ENCODE measurements around the gene CRHR2. TPM values are rescaled to one million over a fixed set of nuclear protein-coding genes. Genes with fewer than 3 reads are reported as not detected.

CRHR2 gene
- total RNA-seq, 1 experiment from 2014 or later, result 0.22 TPM

DNA sequence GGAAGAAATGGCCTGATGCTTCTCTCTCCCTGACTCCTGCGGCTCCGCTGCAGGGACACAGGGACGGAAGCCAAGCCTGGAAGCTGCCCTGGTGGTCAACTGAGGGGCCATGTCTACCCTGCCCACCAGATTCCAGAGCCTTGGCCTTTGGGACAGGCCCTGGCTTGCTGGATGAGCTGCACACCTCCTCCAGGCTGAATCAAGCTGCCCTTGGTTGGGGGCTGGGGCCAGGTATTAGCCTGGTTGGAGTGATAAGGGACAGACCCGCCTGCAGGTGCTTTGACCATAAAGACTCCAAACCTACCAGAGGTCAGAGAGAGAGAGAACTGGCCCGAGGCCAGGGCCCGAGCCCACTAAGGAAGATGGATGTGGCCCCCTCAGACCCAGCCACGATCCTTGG is 30.1 kb downstream of the CRHR2 start (continued):
- TF ChIP-seq HMGXB4 (CRISPR knock-in tag; IDR thresholded peaks at IDR 0.05), result no peak
- no peak for TF ChIP-seq ATF3 (CRISPR knock-in tag; conservative IDR thresholded peaks at IDR 0.05)
- TF ChIP-seq, protein P1, sequence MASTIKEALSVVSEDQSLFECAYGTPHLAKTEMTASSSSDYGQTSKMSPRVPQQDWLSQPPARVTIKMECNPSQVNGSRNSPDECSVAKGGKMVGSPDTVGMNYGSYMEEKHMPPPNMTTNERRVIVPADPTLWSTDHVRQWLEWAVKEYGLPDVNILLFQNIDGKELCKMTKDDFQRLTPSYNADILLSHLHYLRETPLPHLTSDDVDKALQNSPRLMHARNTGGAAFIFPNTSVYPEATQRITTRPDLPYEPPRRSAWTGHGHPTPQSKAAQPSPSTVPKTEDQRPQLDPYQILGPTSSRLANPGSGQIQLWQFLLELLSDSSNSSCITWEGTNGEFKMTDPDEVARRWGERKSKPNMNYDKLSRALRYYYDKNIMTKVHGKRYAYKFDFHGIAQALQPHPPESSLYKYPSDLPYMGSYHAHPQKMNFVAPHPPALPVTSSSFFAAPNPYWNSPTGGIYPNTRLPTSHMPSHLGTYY (CRISPR knock-in tag; IDR thresholded peaks at IDR 0.05), result no peak
- TF ChIP-seq, protein P2, sequence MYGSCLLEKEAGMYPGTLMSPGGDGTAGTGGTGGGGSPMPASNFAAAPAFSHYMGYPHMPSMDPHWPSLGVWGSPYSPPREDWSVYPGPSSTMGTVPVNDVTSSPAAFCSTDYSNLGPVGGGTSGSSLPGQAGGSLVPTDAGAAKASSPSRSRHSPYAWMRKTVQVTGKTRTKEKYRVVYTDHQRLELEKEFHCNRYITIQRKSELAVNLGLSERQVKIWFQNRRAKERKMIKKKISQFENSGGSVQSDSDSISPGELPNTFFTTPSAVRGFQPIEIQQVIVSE (CRISPR knock-in tag; IDR thresholded peaks at IDR 0.05; ENCODE audit: borderline replicate concordance), result no peak
- TF ChIP-seq, protein P3, sequence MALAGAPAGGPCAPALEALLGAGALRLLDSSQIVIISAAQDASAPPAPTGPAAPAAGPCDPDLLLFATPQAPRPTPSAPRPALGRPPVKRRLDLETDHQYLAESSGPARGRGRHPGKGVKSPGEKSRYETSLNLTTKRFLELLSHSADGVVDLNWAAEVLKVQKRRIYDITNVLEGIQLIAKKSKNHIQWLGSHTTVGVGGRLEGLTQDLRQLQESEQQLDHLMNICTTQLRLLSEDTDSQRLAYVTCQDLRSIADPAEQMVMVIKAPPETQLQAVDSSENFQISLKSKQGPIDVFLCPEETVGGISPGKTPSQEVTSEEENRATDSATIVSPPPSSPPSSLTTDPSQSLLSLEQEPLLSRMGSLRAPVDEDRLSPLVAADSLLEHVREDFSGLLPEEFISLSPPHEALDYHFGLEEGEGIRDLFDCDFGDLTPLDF (CRISPR knock-in tag; IDR thresholded peaks at IDR 0.05), result no peak
- TF ChIP-seq GTF2I (CRISPR knock-in tag; conservative IDR thresholded peaks at IDR 0.05), result no peak
- TF ChIP-seq, protein P4, sequence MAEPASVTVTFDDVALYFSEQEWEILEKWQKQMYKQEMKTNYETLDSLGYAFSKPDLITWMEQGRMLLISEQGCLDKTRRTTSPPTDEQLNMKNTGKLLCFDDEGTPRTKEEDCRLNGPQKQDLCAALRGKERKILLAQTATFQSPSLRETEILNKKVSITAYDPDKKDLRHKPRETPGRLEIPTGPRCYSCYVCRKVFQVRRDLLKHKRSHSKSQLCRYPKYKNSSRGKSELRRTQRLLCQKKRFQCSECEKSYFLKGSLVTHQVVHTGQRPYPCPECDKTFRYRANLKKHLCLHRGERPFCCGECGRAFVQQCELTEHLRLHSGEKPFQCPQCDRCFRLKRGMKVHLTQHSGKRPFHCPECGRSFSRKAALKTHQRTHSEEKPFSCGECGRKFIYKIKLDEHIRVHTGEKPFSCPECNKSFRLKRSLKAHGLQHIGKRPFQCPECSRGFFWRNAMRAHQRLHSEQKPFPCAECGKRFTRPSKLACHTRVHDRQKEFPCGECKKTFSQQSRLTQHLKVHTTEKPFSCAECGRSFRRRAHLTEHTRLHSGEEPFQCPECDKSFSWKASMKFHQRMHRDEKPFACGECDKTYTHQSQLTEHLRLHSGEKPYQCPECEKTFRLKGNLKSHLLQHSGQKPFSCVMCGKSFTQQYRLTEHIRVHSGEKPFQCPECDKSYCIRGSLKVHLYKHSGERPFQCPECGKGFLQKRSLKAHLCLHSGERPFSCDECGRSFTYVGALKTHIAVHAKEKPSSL (CRISPR knock-in tag; conservative IDR thresholded peaks at IDR 0.05), result no peak
- TF ChIP-seq NFE2L1 (CRISPR knock-in tag; IDR thresholded peaks at IDR 0.05), result no peak
- no peak for TF ChIP-seq TP53 (CRISPR knock-in tag; IDR thresholded peaks at IDR 0.05)
- no peak for TF ChIP-seq HMGA2 (CRISPR knock-in tag; IDR thresholded peaks at IDR 0.05)
- TF ChIP-seq, protein P5, sequence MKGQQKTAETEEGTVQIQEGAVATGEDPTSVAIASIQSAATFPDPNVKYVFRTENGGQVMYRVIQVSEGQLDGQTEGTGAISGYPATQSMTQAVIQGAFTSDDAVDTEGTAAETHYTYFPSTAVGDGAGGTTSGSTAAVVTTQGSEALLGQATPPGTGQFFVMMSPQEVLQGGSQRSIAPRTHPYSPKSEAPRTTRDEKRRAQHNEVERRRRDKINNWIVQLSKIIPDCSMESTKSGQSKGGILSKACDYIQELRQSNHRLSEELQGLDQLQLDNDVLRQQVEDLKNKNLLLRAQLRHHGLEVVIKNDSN (CRISPR knock-in tag; IDR thresholded peaks at IDR 0.05), result no peak
- TF ChIP-seq ZNF138 (CRISPR knock-in tag; conservative IDR thresholded peaks at IDR 0.05), result no peak
- TF ChIP-seq IRF1 (CRISPR knock-in tag; IDR thresholded peaks at IDR 0.05), result no peak

GRCh38 chr7:30650421-30650808 is 31.8 kb downstream of the CRHR2 start:
- ChIA-PET CTCF (interaction anchor here (1.1 to 2.1 kb wide), 3 partner anchors 32 to 141 kb away, joined by 6 to 7 read pairs (median 6); partner anchors contain the start of gene CRHR2), POLR2A (no interaction called here)
- H3K27ac Mint-ChIP-seq, result no peak overlapping the region
- H3K4me1 Mint-ChIP-seq, result peaks cover 11% of the 10 kb centered on the region
- no peaks in the 10 kb centered on the region for H3K9me3 Mint-ChIP-seq
- no peaks in the 10 kb centered on the region for H3K27me3 Mint-ChIP-seq (ENCODE audit: low read depth)
- DNase-seq (ENCODE audit: low spot score) (no peak), ATAC-seq (peak; percentile 26; the same call in 1 of the 2 replicates)
- H3K36me3 Mint-ChIP-seq, result peaks cover 3% of the 10 kb centered on the region
- H3K4me3 Mint-ChIP-seq, result no peak overlapping the region
- TF ChIP-seq, protein P6, sequence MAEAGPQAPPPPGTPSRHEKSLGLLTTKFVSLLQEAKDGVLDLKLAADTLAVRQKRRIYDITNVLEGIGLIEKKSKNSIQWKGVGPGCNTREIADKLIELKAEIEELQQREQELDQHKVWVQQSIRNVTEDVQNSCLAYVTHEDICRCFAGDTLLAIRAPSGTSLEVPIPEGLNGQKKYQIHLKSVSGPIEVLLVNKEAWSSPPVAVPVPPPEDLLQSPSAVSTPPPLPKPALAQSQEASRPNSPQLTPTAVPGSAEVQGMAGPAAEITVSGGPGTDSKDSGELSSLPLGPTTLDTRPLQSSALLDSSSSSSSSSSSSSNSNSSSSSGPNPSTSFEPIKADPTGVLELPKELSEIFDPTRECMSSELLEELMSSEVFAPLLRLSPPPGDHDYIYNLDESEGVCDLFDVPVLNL (CRISPR knock-in tag; IDR thresholded peaks at IDR 0.05; ENCODE audit: borderline replicate concordance, low read depth), result no peak
- TF ChIP-seq NR3C1 (CRISPR knock-in tag; conservative IDR thresholded peaks at IDR 0.05; ENCODE audit: low read depth), result no peak
- no peak for TF ChIP-seq ETV6 (CRISPR knock-in tag; IDR thresholded peaks at IDR 0.05)
- TF ChIP-seq FOXJ3 (CRISPR knock-in tag; IDR thresholded peaks at IDR 0.05; ENCODE audit: borderline replicate concordance), result no peak
- no peak for TF ChIP-seq NFE2L1 (CRISPR knock-in tag; IDR thresholded peaks at IDR 0.05)
- TF ChIP-seq SMAD4 (CRISPR knock-in tag; IDR thresholded peaks at IDR 0.05), result no peak
- no peak for TF ChIP-seq MXD4 (CRISPR knock-in tag; IDR thresholded peaks at IDR 0.05; ENCODE audit: borderline replicate concordance)
- no peak for TF ChIP-seq RELA (CRISPR knock-in tag; IDR thresholded peaks at IDR 0.05; ENCODE audit: borderline replicate concordance)
- TF ChIP-seq OVOL2 (CRISPR knock-in tag; IDR thresholded peaks at IDR 0.05; ENCODE audit: borderline replicate concordance), result no peak
- no peak for TF ChIP-seq ZNF416 (CRISPR knock-in tag; IDR thresholded peaks at IDR 0.05)
- no peak for TF ChIP-seq NR1H2 (CRISPR knock-in tag; IDR thresholded peaks at IDR 0.05)
- TF ChIP-seq MYBL2 (CRISPR knock-in tag; IDR thresholded peaks at IDR 0.05), result no peak
- TF ChIP-seq, protein P4 (CRISPR knock-in tag; conservative IDR thresholded peaks at IDR 0.05), result no peak
- no peak for TF ChIP-seq NFYB (CRISPR knock-in tag; conservative IDR thresholded peaks at IDR 0.05; ENCODE audit: low read depth)
